Neural progenitor cell (in vitro differentiated cells): Measurements from ENCODE around the gene TMOD4.

ENCODE experiments used
- CTCF ChIP-seq: fragments of 200-600 bp; sonication (generic); IDR thresholded peaks from 2 replicates; pipeline ENCODE4 v1.5.1; 2017; ENCODE audit warnings: antibody characterized with exemption, mild to moderate bottlenecking
- EZH2phosphoT487 ChIP-seq: fragments of 200-600 bp; sonication (generic); IDR thresholded peaks from 2 replicates; pipeline ENCODE4 v1.6.1; 2017; ENCODE audit warnings: antibody characterized with exemption

GRCh38 chr1:151165738-151166504, 9.9 kb downstream of the TMOD4 start, which contains the start of the genes LYSMD1 and SCNM1:
- TF ChIP-seq CTCF = no peak
- TF ChIP-seq EZH2phosphoT487 = no peak
